Measurements from ENCODE around the gene ATL1.
"Not testable (repeated sequence)": the region's sequence is repeated elsewhere in the genome, so short reads cannot be mapped to it uniquely, and the experiment has no call there.

ATL1 gene

GRCh38 chr14:50601394-50601793, 41.4 kb downstream of the ATL1 start:
- DNase-seq: no peak

- DNase-seq: no peak
Observed at GRCh38 chr14:50602035-50602434, 42.1 kb downstream of the ATL1 start.

- DNase-seq: no peak
Observed at GRCh38 chr14:50603565-50603964, 43.6 kb downstream of the ATL1 start.

- DNase-seq: no peak
Observed at GRCh38 chr14:50605766-50606165, 45.8 kb downstream of the ATL1 start.

DNA sequence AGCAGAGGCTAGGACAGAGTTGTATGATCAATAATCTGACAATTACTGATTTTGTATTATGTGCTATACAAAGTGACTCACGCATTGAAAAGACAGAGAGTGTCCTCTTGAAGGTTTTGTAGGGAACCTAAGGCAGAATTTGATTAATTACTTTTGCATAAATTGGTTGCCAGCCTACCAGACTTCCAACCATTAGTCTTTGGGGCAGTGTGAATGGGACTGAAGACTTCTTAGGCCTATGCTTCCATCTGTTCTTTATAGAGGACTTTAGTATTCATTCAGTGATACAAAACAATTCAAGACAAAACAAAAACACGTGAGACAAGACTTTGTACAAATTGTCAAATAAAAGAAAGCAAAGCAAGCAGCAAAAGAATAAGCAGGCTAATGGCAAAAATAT, 46.5 kb downstream of the ATL1 start:
- DNase-seq: no peak

- no peak for DNase-seq
Observed at GRCh38 chr14:50607181-50607580, 47.2 kb downstream of the ATL1 start.

- DNase-seq: no peak
Observed at GRCh38 chr14:50607761-50608160, 47.8 kb downstream of the ATL1 start.

DNA sequence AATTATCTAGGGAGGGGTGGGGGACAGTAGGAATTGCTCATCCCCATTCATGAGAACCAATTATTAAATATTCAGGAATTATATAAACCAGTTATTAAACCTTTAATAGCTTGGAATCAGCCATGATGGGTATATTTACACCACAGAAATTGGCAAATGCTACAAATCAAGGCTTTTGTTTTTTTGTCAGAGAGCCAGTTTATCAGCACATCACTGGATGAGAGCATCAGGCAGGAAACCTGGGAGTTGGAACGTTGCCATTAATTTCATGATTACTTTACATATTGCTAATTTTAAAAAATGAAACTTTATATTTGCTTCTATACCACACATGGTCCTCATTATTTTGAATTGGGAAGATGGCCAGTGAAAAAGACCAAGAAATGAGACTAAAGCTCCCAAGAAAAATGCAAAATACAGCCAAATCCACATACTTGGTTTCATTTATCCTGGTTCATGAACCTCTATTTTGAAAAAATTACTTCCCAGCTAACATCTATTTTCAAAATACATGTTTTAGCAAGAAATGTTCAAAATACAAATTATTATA, 48.4 kb downstream of the ATL1 start:
- DNase-seq: no peak

GRCh38 chr14:50610465-50610864, 50.5 kb downstream of the ATL1 start:
- no peak for DNase-seq

GRCh38 chr14:50612806-50613205, 52.9 kb downstream of the ATL1 start:
- no peak for DNase-seq

- DNase-seq: peak in 1 of 51 donors; percentile 65
Observed at GRCh38 chr14:50615056-50615455, 55.1 kb downstream of the ATL1 start.

DNA sequence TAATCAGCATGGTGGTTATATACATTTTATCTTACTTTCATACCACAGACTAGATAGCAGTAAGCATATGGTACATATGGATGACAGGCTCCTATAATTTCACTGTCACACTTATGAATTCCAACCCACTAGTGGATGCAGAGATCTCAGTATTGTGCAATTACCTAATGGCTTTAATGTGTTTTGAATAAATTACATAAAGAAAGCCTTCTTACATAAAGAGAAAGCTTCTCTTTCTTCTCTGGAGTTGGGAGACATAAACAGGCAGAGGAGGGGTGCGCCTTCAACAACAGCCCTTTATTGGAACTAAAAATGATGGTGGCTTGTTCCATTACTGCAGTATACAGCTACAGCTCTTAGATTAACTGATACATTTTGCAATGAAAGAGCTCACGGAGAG, 55.6 kb downstream of the ATL1 start:
- peak in 16 of 51 donors; percentile 7 to 67 (median 29) for DNase-seq

GRCh38 chr14:50616275-50616674, 56.3 kb downstream of the ATL1 start:
- DNase-seq: no peak

GRCh38 chr14:50619569-50620141, 59.7 kb downstream of the ATL1 start:
- peak in 3 of 51 donors; percentile 13 to 31 (median 19) for DNase-seq

DNA sequence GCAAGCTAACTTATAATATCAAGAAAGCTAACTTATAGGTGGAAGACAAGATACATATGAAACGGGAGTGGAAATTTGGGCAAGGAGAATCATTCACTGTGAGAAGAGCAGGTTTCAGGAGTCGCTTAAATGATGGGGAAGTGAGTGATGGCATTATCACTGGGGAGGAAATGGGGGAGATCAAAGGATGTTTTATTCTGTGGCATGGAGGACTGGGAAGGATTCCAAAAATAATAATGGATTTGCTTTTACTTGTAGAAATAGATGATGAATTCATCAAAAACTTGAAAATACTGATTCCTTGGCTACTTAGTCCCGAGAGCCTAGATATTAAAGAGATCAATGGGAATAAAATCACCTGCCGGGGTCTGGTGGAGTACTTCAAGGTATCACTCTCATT, 60.4 kb downstream of the ATL1 start:
- no peak for DNase-seq

- no peak for DNase-seq
Observed at GRCh38 chr14:50622978-50623377, 63.0 kb downstream of the ATL1 start.

DNA sequence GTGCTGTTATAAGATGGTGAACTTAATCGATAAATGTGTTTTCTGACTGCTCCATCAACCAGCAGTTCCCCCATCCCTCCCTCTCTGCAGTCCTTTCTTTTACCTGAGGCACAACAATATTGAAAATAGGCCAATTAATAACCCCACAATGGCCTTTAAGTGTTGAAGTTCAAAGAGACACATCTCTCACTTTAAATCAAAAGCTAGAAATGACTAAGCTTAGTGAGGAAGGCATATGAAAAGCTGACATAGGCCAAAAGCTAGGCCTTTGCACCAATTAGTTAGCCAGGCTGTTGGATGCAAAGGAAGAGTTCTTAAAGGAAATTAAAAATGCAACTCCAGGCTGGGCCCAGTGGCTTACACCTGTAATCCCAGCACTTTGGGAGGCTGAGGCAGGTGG, 64.5 kb downstream of the ATL1 start:
- DNase-seq: no peak

DNA sequence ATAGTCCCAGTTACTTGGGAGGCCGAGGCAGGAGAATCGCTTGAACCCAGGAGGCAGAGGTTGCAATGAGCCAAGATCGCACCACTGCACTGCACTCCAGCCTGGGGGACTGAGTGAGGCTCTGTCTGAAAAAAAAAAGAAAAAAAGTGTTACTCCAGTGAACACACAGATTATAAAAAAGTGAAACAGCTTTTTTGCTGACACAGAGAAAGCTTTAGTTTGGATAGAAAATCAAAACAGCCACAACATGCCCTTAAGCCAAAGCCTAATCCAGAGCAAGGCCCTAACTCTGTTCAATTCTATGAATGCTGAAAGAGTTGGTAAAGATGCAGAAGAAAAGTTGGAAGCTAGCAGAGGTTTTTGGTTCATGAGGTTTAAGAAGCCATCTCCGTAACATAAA, 65.0 kb downstream of the ATL1 start:
- DNase-seq: not testable (repeated sequence)

- no peak for DNase-seq
Observed at GRCh38 chr14:50631408-50631821, 71.5 kb downstream of the ATL1 start.

GRCh38 chr14:50633954-50634353, 74.0 kb downstream of the ATL1 start:
- DNase-seq: no peak

- no peak for DNase-seq
Observed at GRCh38 chr14:50635141-50635540, 75.2 kb downstream of the ATL1 start.

DNA sequence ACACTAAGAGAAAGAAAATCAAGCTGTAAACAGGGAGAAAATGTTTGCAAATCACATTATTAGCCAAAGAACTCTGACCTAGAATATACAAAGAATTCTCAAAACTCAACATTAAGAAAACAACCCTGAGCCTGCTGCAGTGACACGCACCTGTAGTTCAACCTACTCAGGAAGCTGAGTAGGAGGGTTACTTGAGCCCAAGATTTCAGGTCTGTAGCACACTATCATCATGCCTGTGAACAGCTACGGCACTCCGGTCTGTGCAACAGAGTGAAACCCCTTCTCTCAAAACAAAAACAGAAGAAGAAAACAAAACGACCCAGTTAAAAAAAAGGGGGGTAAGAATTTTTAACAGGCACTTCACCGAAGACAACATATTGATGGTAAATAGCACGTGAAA, 87.3 kb downstream of the ATL1 start:
- no peak for DNase-seq

DNA sequence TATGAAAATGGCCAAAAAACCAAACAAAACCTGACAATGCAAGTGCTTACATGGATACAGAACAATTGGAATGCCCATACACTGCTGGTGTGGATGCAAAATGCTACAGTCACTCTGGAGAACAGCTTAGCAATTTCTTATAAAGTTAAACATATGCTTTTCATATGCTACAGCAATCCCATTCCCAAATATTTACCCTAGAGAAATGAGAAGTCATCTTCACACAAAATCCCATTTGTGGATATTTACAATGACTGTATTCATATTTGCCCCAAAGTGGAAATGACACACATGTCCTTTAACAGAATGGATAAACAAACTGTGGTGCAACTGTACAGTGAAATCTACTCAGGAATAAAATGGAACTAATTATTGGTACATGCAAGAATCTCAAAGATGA, 87.8 kb downstream of the ATL1 start:
- no peak for DNase-seq

DNA sequence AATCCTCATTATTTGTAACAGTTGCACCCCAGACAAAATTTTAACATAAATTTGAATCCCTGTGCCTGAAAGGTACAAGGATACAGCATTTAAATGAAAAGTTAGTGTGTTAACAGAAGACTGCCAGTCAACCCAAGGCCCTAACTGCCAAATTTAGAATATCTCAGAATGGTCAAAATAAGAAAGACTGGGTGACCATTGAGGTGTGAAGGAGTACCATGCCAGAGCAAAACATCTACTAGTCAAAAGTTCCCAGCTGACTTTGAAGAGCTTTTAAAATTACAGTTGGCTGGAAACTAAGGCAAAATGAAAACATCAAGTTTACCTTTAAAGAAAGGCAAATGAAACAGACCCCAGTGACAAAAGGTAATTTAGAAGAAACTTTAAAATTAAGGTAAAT, 89.7 kb downstream of the ATL1 start:
- DNase-seq: no peak

All from hypothalamus (tissue), 51 donors.